GM12878 (cell line): ENCODE results near the gene GRAMD1A. TPM values are rescaled to one million over a fixed set of nuclear protein-coding genes. Genes with fewer than 3 reads are reported as not detected.

Experiments used
- ATAC-seq: fragments of 200-7000 bp; cut with Tn5 transposase; 3 replicates; pipeline ENCODE4 v1.9.1; 2020; ENCODE audit warnings: mild to moderate bottlenecking, moderate library complexity
- BruUV-seq: library from RNA; stranded (reverse); fragments of 400-500 nt; replicated peaks from 2 replicates; lab custom pipeline; 2021; lab: Mats Ljungman, UMichigan
- CTCF ChIA-PET: fragments of 300-600 bp; sonication (Branson Sonifier 250); formaldehyde crosslinking; extraction: SDS; loops from one replicate; lab custom pipeline; 2021; ENCODE audit warnings: inconsistent platforms; lab: Yijun Ruan, JAX
- POLR2A ChIA-PET: fragments of 350-600 bp; formaldehyde crosslinking; extraction: SDS; loops from one replicate; lab custom pipeline; 2021; ENCODE audit warnings: inconsistent platforms; lab: Charles Lee
- RAD21 ChIA-PET: fragments of 300-600 bp; sonication (Branson Sonifier 250); formaldehyde crosslinking; loops from one replicate; lab custom pipeline; 2023; ENCODE audit warnings: antibody characterized with exemption; ENCODE audit not compliant: unreplicated experiment; lab: Charles Lee
- SMC1A ChIA-PET: fragments of 300-600 bp; sonication (Branson Sonifier 250); formaldehyde crosslinking; loops from one replicate; lab custom pipeline; 2023; ENCODE audit not compliant: unreplicated experiment, uncharacterized antibody; lab: Charles Lee
- DNase-seq: peaks from one replicate; pipeline ENCODE4 v3.0.0-alpha.2; 2011; ENCODE audit warnings: low read depth, low spot score
- FAIRE-seq: peaks from 3 replicates; lab custom pipeline; 2011; peaks lifted over from hg19 to GRCh38; lab: Jason Lieb, UNC
- H2AFZ ChIP-seq: 2 replicates; pipeline ENCODE4 v1.6.0; 2011; ENCODE audit warnings: low read depth, low read length, control low read depth; ENCODE audit not compliant: control insufficient read depth
- H3K27ac ChIP-seq: 2 replicates; pipeline ENCODE4 v1.5.1; 2011; ENCODE audit warnings: control low read depth; ENCODE audit not compliant: control insufficient read depth, insufficient read depth
- H3K27me3 ChIP-seq, 2 experiments: replicated peaks in 1 of 2; 2 replicates each; pipeline versions ENCODE4 v1.6.0 to v1.6.1; 2011; ENCODE audit warnings: low read length in 1 of 2; ENCODE audit not compliant: control insufficient read depth in 2 of 2, insufficient read depth in 2 of 2
- H3K36me3 ChIP-seq, 2 experiments: 2 replicates each; pipeline ENCODE4 v1.5.1; 2011; ENCODE audit warnings: low read length in 1 of 2; ENCODE audit not compliant: control insufficient read depth in 2 of 2, insufficient read depth in 2 of 2
- H3K4me1 ChIP-seq: 2 replicates; pipeline ENCODE4 v1.6.1; 2011; ENCODE audit warnings: mild to moderate bottlenecking, low read length, moderate library complexity, mixed read lengths; ENCODE audit not compliant: control insufficient read depth, insufficient read depth
- H3K4me2 ChIP-seq: 2 replicates; pipeline ENCODE4 v1.6.0; 2011; ENCODE audit warnings: control low read depth; ENCODE audit not compliant: control insufficient read depth, insufficient read depth
- H3K4me3 ChIP-seq: fragments of 200-600 bp; sonication (generic); 2 replicates; pipeline ENCODE4 v1.5.1; 2016
- H3K79me2 ChIP-seq: 2 replicates; pipeline ENCODE4 v1.6.0; 2011; ENCODE audit warnings: low read length; ENCODE audit not compliant: control insufficient read depth, insufficient read depth
- H3K9ac ChIP-seq: 2 replicates; pipeline ENCODE4 v1.8.0; 2011; ENCODE audit warnings: low read length, control low read depth, mixed read lengths; ENCODE audit not compliant: control insufficient read depth, insufficient read depth
- H3K9me3 ChIP-seq: replicated peaks from 3 replicates; pipeline ENCODE4 v1.5.1; 2011; ENCODE audit warnings: mild to moderate bottlenecking, low read length; ENCODE audit not compliant: control insufficient read depth, insufficient read depth
- H4K20me1 ChIP-seq: 2 replicates; pipeline ENCODE4 v1.6.0; 2011; ENCODE audit not compliant: control insufficient read depth, insufficient read depth
- ATF3 ChIP-seq: IDR thresholded peaks from 2 replicates; pipeline ENCODE4 v1.6.1; 2011; ENCODE audit warnings: low read depth, mild to moderate bottlenecking, low read length, moderate library complexity, borderline replicate concordance; ENCODE audit errors: extremely low read depth
- BCLAF1 ChIP-seq: fragments of 450-650 bp; IDR thresholded peaks from 2 replicates; pipeline ENCODE4 v1.6.1; 2017; ENCODE audit warnings: antibody characterized with exemption, mild to moderate bottlenecking, moderate library complexity
- CEBPZ ChIP-seq: fragments of 150-350 bp; IDR thresholded peaks from 2 replicates; pipeline ENCODE4 v1.6.1; 2016; ENCODE audit warnings: low read depth, low read length
- EP300 ChIP-seq, 2 experiments: fragments of 150-350 bp in 1 of 2; IDR thresholded peaks; 2 replicates each; pipeline ENCODE4 v1.6.1; 2011 to 2012; ENCODE audit warnings: low read depth in 2 of 2, low read length in 2 of 2, borderline replicate concordance in 1 of 2, improper control_type of control experiment in 1 of 2, inconsistent platforms in 1 of 2; ENCODE audit not compliant: control insufficient read depth in 1 of 2
- FOXM1 ChIP-seq: IDR thresholded peaks from 2 replicates; pipeline ENCODE4 v1.6.1; 2012; ENCODE audit warnings: low read depth, mild to moderate bottlenecking, inconsistent platforms, low read length, moderate library complexity
- GATAD2B ChIP-seq: fragments of 450-650 bp; conservative IDR thresholded peaks from 2 replicates; pipeline ENCODE4 v1.6.1; 2017; ENCODE audit warnings: low read depth, mild to moderate bottlenecking, moderate library complexity
- HDAC2 ChIP-seq: fragments of 200-600 bp; sonication (generic); IDR thresholded peaks from 2 replicates; pipeline ENCODE4 v1.6.1; 2017
- JUNB ChIP-seq: IDR thresholded peaks from 2 replicates; pipeline ENCODE4 v1.6.1; 2016; ENCODE audit warnings: antibody characterized with exemption, mild to moderate bottlenecking
- PAX8 ChIP-seq: fragments of 450-650 bp; IDR thresholded peaks from 2 replicates; pipeline ENCODE4 v1.6.1; 2017; ENCODE audit warnings: mild to moderate bottlenecking, moderate library complexity
- RCOR1 ChIP-seq: conservative IDR thresholded peaks from 2 replicates; pipeline ENCODE4 v1.6.1; 2012; ENCODE audit warnings: low read depth, low read length, improper control_type of control experiment
- SIX5 ChIP-seq: IDR thresholded peaks from 2 replicates; pipeline ENCODE4 v1.6.1; 2011; ENCODE audit warnings: mild to moderate bottlenecking, low read depth, low read length, moderate library complexity; ENCODE audit not compliant: severe bottlenecking
- SRF ChIP-seq, 2 experiments: IDR thresholded peaks; 2 replicates each; pipeline ENCODE4 v1.6.1; 2011; ENCODE audit warnings: low read depth in 2 of 2, low read length in 2 of 2, mild to moderate bottlenecking in 1 of 2, moderate library complexity in 1 of 2
- USF1 ChIP-seq: IDR thresholded peaks from 2 replicates; pipeline ENCODE4 v1.6.1; 2011; ENCODE audit warnings: borderline replicate concordance, low read depth, mild to moderate bottlenecking, moderate library complexity, mixed read lengths, low read length; ENCODE audit not compliant: insufficient read depth; ENCODE audit errors: extremely low read length
- ZBED1 ChIP-seq: IDR thresholded peaks from 2 replicates; pipeline ENCODE4 v1.6.1; 2016; ENCODE audit warnings: borderline replicate concordance
- WGBS: methylation state at CpG from one replicate; pipeline ENCODE4 v1.1.6; 2016; ENCODE audit warnings: low lambda C conversion rate; ENCODE audit not compliant: insufficient replicate concordance, insufficient coverage; ENCODE audit errors: missing lambda C conversion rate; 5-methylcytosine and 5-hydroxymethylcytosine counted together
- in situ Hi-C: fragments of 300-500 bp; cut with MboI; formaldehyde crosslinking; loops from 9 replicates; pipeline ENCODE4 v1.14.3; 2018; ENCODE audit warnings: mixed read lengths
- intact Hi-C: fragments of 100-400 bp; cut with micrococcal nuclease; formaldehyde crosslinking; loops from one replicate; pipeline ENCODE4 v1.14.2; 2022; ENCODE audit not compliant: unreplicated experiment
- polyA plus RNA-seq, 11 experiments: library from polyadenylated mRNA; depleted of rRNA in 4 of 11; unstranded in 6 of 11; stranded (reverse) in 5 of 11; fragments of >200 nt; fragmentation: Nextera tagmentation in 4 of 11; fragmentation: Illumina TruSeq in 1 of 11; extraction: Ambion mirVana in 4 of 11; extraction: Trizol in 1 of 11; gene quantifications; 1 replicate in 1 of 11; 2 replicates in 10 of 11; pipeline versions ENCODE4 v1.2.1 to v1.2.3, GENCODE V29; 2011 to 2016; ENCODE audit warnings: inconsistent platforms in 2 of 11, missing spikeins in 2 of 11, low read depth in 1 of 11
- total RNA-seq, 4 experiments: library from RNA; depleted of rRNA in 3 of 4; stranded (reverse); fragments of >200 nt in 3 of 4; fragmentation: Illumina TruSeq in 1 of 4; extraction: Trizol in 1 of 4; gene quantifications; 2 replicates each; pipeline versions ENCODE4 v1.2.1 to v1.2.3, GENCODE V29; 2013 to 2021

The GRAMD1A gene
- total and polyA plus RNA-seq, 10 of the 15 experiments (the other 5 are each of a cell fraction or from before 2014, with no cell fraction given) = 0.79 to 73.6 (median 35.3) TPM

- Histone ChIP-seq H3K9me3 (peaks cover 28% of the 10 kb centered on the region), H3K79me2 (peaks cover 7% of the 10 kb centered on the region), H3K27me3 (no peaks in the 10 kb centered on the region), H3K9ac (peak overlapping the region; percentile 64), H3K4me2 (peak overlapping the region; percentile 81), H2AFZ (peak overlapping the region; percentile 95), H4K20me1 (no peaks in the 10 kb centered on the region), H3K4me3 (peak overlapping the region; percentile 80), H3K27ac (no peak overlapping the region; the same call in 1 of the 2 replicates), H3K36me3 (peaks cover 10 to 12% of the 10 kb centered on the region in 2 experiments; a peak in 3 of 4 replicates), H3K4me1 (peaks cover 4% of the 10 kb centered on the region)
- in situ Hi-C loops (loop anchor here (25.0 kb wide), 1 partner anchor 1399 kb away; no protein-coding TSS in a partner anchor), intact Hi-C loops (no loop called here)
- ChIA-PET SMC1A (interaction anchor here (0.6 to 2.2 kb wide), 3 partner anchors 10 to 525 kb away, joined by 3 to 7 read pairs (median 4); no protein-coding TSS in a partner anchor), CTCF (interaction anchor here (0.6 to 1.0 kb wide), 2 partner anchors 76 to 174 kb away, joined by 3 read pairs; no protein-coding TSS in a partner anchor), POLR2A (interaction anchor here (0.5 kb wide), 1 partner anchor 122 kb away, joined by 4 read pairs; no protein-coding TSS in a partner anchor), RAD21 (interaction anchor here (0.9 kb wide), 1 partner anchor 38 kb away, joined by 3 read pairs; no protein-coding TSS in a partner anchor)
- WGBS = 38% methylated on average over 14 of the region's 14 CpGs
- FAIRE-seq (no peak), DNase-seq (no peak), ATAC-seq (peak; percentile 14)
- TF ChIP-seq SRF (IDR thresholded peaks at IDR 0.05; ENCODE audit: low read depth in 2 of 2, low read length in 2 of 2) (no peak), PAX8 (no peak), CEBPZ (no peak), BCLAF1 (no peak), FOXM1 (no peak), RCOR1 (no peak), GATAD2B (no peak), SIX5 (no peak), HDAC2 (no peak), USF1 (no peak), JUNB (no peak), ZBED1 (no peak), EP300 (IDR thresholded peaks at IDR 0.05; ENCODE audit: borderline replicate concordance in 1 of 2, control insufficient read depth in 1 of 2, low read depth in 2 of 2, low read length in 2 of 2) (no peak), ATF3 (no peak)
- no TSS peak for BruUV-seq
Measured at GRCh38 chr19:34962687-34963572, 37.2 kb upstream of the GRAMD1A start.
